ENCODE data around the gene CHAT. TPM values are rescaled to one million over a fixed set of nuclear protein-coding genes. Genes with fewer than 3 reads are reported as not detected.
"Not testable (repeated sequence)": the region's sequence is repeated elsewhere in the genome, so short reads cannot be mapped to it uniquely, and the experiment has no call there.

Gene CHAT
- total RNA-seq, 1 donor from 2014 or later = 0.34 TPM

DNA sequence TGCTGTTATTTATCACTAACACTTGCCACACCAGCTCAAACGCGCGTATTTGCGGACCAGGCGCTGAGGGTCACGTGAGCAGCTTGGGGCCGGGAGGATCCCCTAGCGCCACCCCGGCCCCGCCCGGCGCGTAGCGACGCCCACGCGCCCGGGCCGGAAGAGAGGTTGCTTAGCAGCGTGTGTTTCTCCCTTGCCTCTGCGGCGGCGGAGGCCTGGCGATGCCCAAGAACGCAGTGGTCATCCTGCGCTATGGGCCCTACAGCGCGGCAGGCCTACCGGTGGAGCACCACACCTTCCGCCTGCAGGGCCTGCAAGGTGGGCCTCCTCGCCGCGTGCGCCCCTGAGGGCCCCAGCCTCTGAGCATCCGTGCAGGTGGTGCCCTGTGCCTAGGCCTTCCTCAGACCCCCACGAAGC lies 65.7 kb downstream of the CHAT start, which contains the start of gene C10orf53:
TSS of gene C10orf53 (plus strand) at position 172 of the 414 bp plus-strand sequence. CDS start at position 219, 47 bp downstream.
- Mint-ChIP-seq H3K4me1 (ENCODE audit: unreplicated experiment) (no peaks in the 10 kb centered on the region), H3K36me3 (no peaks in the 10 kb centered on the region), H3K27me3 (peaks cover 64% of the 10 kb centered on the region), H3K27ac (peak within 1 kb of the TSS; percentile 45), H3K4me3 (peak within 1 kb of the TSS; percentile 79), H3K9me3 (peaks cover 11% of the 10 kb centered on the region)
- DNase-seq (ENCODE audit: extremely low spot score, unreplicated experiment) = peak; percentile 76
- no peak for TF ChIP-seq CTCF (conservative IDR thresholded peaks at IDR 0.05)

DNA sequence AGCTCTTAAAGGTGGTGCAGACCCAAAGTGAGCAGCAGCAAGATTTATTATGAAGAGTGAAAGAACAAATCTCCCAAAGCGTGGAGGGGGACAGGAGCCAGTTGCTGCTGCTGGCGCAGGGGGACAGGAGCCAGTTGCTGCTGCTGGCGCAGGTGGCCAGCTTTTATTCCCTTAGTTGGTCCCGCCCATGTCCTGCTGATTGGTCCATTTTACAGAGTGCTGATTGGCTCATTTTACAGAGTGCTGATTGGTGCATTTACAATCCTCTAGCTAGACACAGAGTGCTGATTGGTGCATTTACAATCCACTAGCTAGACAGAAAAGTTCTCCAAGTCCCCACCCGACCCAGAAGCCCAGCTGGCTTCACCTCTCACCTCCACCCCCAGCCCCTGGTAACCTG lies 68.6 kb downstream of the CHAT start:
- H3K27me3 Mint-ChIP-seq = peaks cover 47% of the 10 kb centered on the region
- peaks cover 11% of the 10 kb centered on the region for H3K9me3 Mint-ChIP-seq

GRCh38 chr10:49682879-49683278 lies 69.0 kb downstream of the CHAT start:
- Mint-ChIP-seq H3K27me3 (peaks cover 47% of the 10 kb centered on the region), H3K36me3 (no peaks in the 10 kb centered on the region), H3K9me3 (peaks cover 7% of the 10 kb centered on the region), H3K4me3 (no peak overlapping the region), H3K27ac (no peak overlapping the region), H3K4me1 (ENCODE audit: unreplicated experiment) (peaks cover 3% of the 10 kb centered on the region)
- no peak for TF ChIP-seq CTCF (conservative IDR thresholded peaks at IDR 0.05)
- no peak for DNase-seq (ENCODE audit: extremely low spot score, unreplicated experiment)

More for the DNA sequence above, 68.6 kb downstream of the CHAT start:
- H3K4me1 Mint-ChIP-seq (ENCODE audit: unreplicated experiment); H3K36me3 Mint-ChIP-seq; H3K27ac Mint-ChIP-seq; DNase-seq (ENCODE audit: extremely low spot score, unreplicated experiment); H3K4me3 Mint-ChIP-seq: not testable (repeated sequence)

- peaks cover 54% of the 10 kb centered on the region for H3K27me3 Mint-ChIP-seq
These were observed 72.8 kb downstream of the CHAT start for GRCh38 chr10:49686651-49687050.

GRCh38 chr10:49688261-49688846 lies 74.5 kb downstream of the CHAT start:
- peaks cover 63% of the 10 kb centered on the region for H3K27me3 Mint-ChIP-seq
- TF ChIP-seq CTCF (conservative IDR thresholded peaks at IDR 0.05) = no peak
- DNase-seq (ENCODE audit: extremely low spot score, unreplicated experiment) = no peak
- H3K4me3 Mint-ChIP-seq = peak overlapping the region; percentile 37
- no peaks in the 10 kb centered on the region for H3K36me3 Mint-ChIP-seq
- no peaks in the 10 kb centered on the region for H3K9me3 Mint-ChIP-seq
- no peak overlapping the region for H3K27ac Mint-ChIP-seq
- peaks cover 36% of the 10 kb centered on the region for H3K4me1 Mint-ChIP-seq (ENCODE audit: unreplicated experiment)

More at GRCh38 chr10:49686651-49687050, 72.8 kb downstream of the CHAT start:
- no peak overlapping the region for H3K27ac Mint-ChIP-seq
- no peaks in the 10 kb centered on the region for H3K36me3 Mint-ChIP-seq
- TF ChIP-seq CTCF (conservative IDR thresholded peaks at IDR 0.05) = no peak
- H3K9me3 Mint-ChIP-seq = no peaks in the 10 kb centered on the region
- H3K4me3 Mint-ChIP-seq = no peak overlapping the region
- no peak for DNase-seq (ENCODE audit: extremely low spot score, unreplicated experiment)
- H3K4me1 Mint-ChIP-seq (ENCODE audit: unreplicated experiment) = peaks cover 36% of the 10 kb centered on the region

DNA sequence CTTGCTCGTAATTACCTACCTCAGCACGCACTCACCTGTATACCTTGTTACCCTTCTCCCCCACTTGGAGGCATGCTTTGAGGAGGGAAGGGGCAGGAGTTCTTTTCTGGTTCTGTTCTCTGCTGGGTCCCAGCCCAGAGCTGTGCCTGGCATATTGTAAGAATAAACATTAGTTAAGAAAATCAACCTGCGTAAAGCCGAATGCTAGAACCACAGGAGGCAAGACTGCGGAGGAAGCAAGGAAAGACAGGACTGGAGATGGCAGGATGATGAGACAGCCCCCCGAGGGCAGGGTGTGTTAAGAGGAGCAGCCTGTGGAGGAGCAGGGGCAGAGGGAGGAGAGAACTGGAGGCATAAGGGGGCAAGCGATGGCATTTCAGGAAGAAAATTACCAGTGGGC lies 75.1 kb downstream of the CHAT start:
- Mint-ChIP-seq H3K9me3 (no peaks in the 10 kb centered on the region), H3K4me1 (ENCODE audit: unreplicated experiment) (peaks cover 36% of the 10 kb centered on the region), H3K27me3 (peaks cover 67% of the 10 kb centered on the region), H3K4me3 (no peak overlapping the region), H3K36me3 (no peaks in the 10 kb centered on the region), H3K27ac (no peak overlapping the region)
- TF ChIP-seq CTCF (conservative IDR thresholded peaks at IDR 0.05) = no peak
- no peak for DNase-seq (ENCODE audit: extremely low spot score, unreplicated experiment)
